ENCODE results near the gene MAT2A. TPM values are rescaled to one million over a fixed set of nuclear protein-coding genes. Genes with fewer than 3 reads are reported as not detected.

Gene MAT2A
- total and polyA plus RNA-seq, 10 of the 15 experiments (the other 5 are each of a cell fraction or from before 2014, with no cell fraction given) = 97.6 to 408 (median 290) TPM

GRCh38 chr2:85529809-85530208, 9.2 kb upstream of the MAT2A start:
- no peaks in the 10 kb centered on the region for H3K4me1 ChIP-seq (ENCODE audit: control insufficient read depth, insufficient read depth, low read length)
- intact Hi-C loops (cut with micrococcal nuclease; ENCODE audit: unreplicated experiment) (no loop called here), in situ Hi-C loops (cut with MboI) (no loop called here)
- H3K36me3 ChIP-seq (ENCODE audit: control insufficient read depth in 2 of 2, insufficient read depth in 2 of 2, low read length in 1 of 2) = no peaks in the 10 kb centered on the region
- BruUV-seq (replicated peaks) = no TSS peak
- WGBS (ENCODE audit: insufficient coverage, insufficient replicate concordance, low lambda C conversion rate, missing lambda C conversion rate) = 100% methylated on average over 1 of the region's 1 CpG
- H3K79me2 ChIP-seq (ENCODE audit: control insufficient read depth, insufficient read depth, low read length) = no peaks in the 10 kb centered on the region
- no peak overlapping the region for H2AFZ ChIP-seq (ENCODE audit: control insufficient read depth, low read depth, low read length)
- H3K4me3 ChIP-seq = no peak overlapping the region
- RAD21 ChIA-PET (ENCODE audit: unreplicated experiment) = no interaction called here
- no peak overlapping the region for H3K9ac ChIP-seq (ENCODE audit: control insufficient read depth, insufficient read depth, low read length)
- FAIRE-seq = no peak
- no peaks in the 10 kb centered on the region for H4K20me1 ChIP-seq (ENCODE audit: control insufficient read depth, insufficient read depth)
- no peaks in the 10 kb centered on the region; a peak in 1 of 4 replicates for H3K27me3 ChIP-seq (replicated peaks in 1 of 2; ENCODE audit: control insufficient read depth in 2 of 2, insufficient read depth in 2 of 2, low read length in 1 of 2)
- TF ChIP-seq IKZF1 (conservative IDR thresholded peaks at IDR 0.05) (no peak), NFIC (IDR thresholded peaks at IDR 0.05; ENCODE audit: low read depth, low read length) (no peak), E2F8 (IDR thresholded peaks at IDR 0.05; ENCODE audit: low read depth, partially characterized antibody) (no peak)
- H3K4me2 ChIP-seq (ENCODE audit: control insufficient read depth, insufficient read depth) = no peak overlapping the region
- DNase-seq (ENCODE audit: low read depth, low spot score) = no peak
- no peak for ATAC-seq
- POLR2A ChIA-PET = interaction anchor here (0.6 to 1.2 kb wide), 2 partner anchors 8 to 10 kb away, joined by 3 read pairs; no protein-coding TSS in a partner anchor
- SMC1A ChIA-PET (ENCODE audit: uncharacterized antibody, unreplicated experiment) = no interaction called here
- CTCF ChIA-PET = no interaction called here
- no peaks in the 10 kb centered on the region for H3K9me3 ChIP-seq (replicated peaks; ENCODE audit: control insufficient read depth, insufficient read depth, low read length)
- no peak overlapping the region for H3K27ac ChIP-seq (ENCODE audit: control insufficient read depth, insufficient read depth)

- ChIA-PET SMC1A (ENCODE audit: uncharacterized antibody, unreplicated experiment) (no interaction called here), POLR2A (interaction anchor here (0.6 to 0.7 kb wide), 5 partner anchors 9 to 530 kb away, joined by 3 to 7 read pairs (median 4); no protein-coding TSS in a partner anchor), CTCF (interaction anchor here (0.6 kb wide), 1 partner anchor 893 kb away, joined by 3 read pairs; no protein-coding TSS in a partner anchor), RAD21 (ENCODE audit: unreplicated experiment) (no interaction called here)
- 31% methylated on average over 2 of the region's 2 CpGs for WGBS (ENCODE audit: insufficient coverage, insufficient replicate concordance, low lambda C conversion rate, missing lambda C conversion rate)
- intact Hi-C loops (cut with micrococcal nuclease; ENCODE audit: unreplicated experiment) = no loop called here
- Histone ChIP-seq H3K27me3 (replicated peaks in 1 of 2; ENCODE audit: control insufficient read depth in 2 of 2, insufficient read depth in 2 of 2, low read length in 1 of 2) (no peaks in the 10 kb centered on the region; a peak in 1 of 4 replicates), H3K79me2 (ENCODE audit: control insufficient read depth, insufficient read depth, low read length) (no peaks in the 10 kb centered on the region), H3K36me3 (ENCODE audit: control insufficient read depth in 2 of 2, insufficient read depth in 2 of 2, low read length in 1 of 2) (no peaks in the 10 kb centered on the region), H3K9me3 (replicated peaks; ENCODE audit: control insufficient read depth, insufficient read depth, low read length) (no peaks in the 10 kb centered on the region), H3K4me1 (ENCODE audit: control insufficient read depth, insufficient read depth, low read length) (no peaks in the 10 kb centered on the region), H3K4me3 (no peak overlapping the region), H3K9ac (ENCODE audit: control insufficient read depth, insufficient read depth, low read length) (no peak overlapping the region), H3K27ac (ENCODE audit: control insufficient read depth, insufficient read depth) (no peak overlapping the region), H2AFZ (ENCODE audit: control insufficient read depth, low read depth, low read length) (no peak overlapping the region), H4K20me1 (ENCODE audit: control insufficient read depth, insufficient read depth) (no peaks in the 10 kb centered on the region), H3K4me2 (ENCODE audit: control insufficient read depth, insufficient read depth) (no peak overlapping the region)
- no TSS peak for BruUV-seq (replicated peaks)
- FAIRE-seq (no peak), DNase-seq (ENCODE audit: low read depth, low spot score) (no peak), ATAC-seq (no peak)
- in situ Hi-C loops (cut with MboI) = no loop called here
- TF ChIP-seq KAT2A (conservative IDR thresholded peaks at IDR 0.05; ENCODE audit: control insufficient read depth, low read depth, low read length) (no peak), TCF7 (IDR thresholded peaks at IDR 0.05; ENCODE audit: borderline replicate concordance) (no peak), ZZZ3 (IDR thresholded peaks at IDR 0.05; ENCODE audit: control insufficient read depth, insufficient read length, low read depth) (no peak), POLR2AphosphoS5 (IDR thresholded peaks at IDR 0.05; ENCODE audit: low read length) (no peak), SMC3 (IDR thresholded peaks at IDR 0.05; ENCODE audit: borderline replicate concordance, low read length) (no peak)
These were observed 7.4 kb upstream of the MAT2A start for GRCh38 chr2:85531589-85531988.
